SK-N-MC (cell line): ENCODE data around the gene KRTAP10-6.
"Not testable (repeated sequence)": the region's sequence is repeated elsewhere in the genome, so short reads cannot be mapped to it uniquely, and the experiment has no call there.

Source experiments
- DNase-seq: peaks from one replicate; pipeline ENCODE4 v3.0.0-alpha.2; 2011; ENCODE audit warnings: low read depth, low spot score
- H3K27ac ChIP-seq: fragments of 200-600 bp; sonication (generic); 2 replicates; pipeline ENCODE4 v1.5.1; 2016; ENCODE audit warnings: mixed run types
- H3K36me3 ChIP-seq: fragments of 200-600 bp; sonication (generic); 2 replicates; pipeline ENCODE4 v1.6.1; 2017; ENCODE audit warnings: antibody characterized with exemption, low read length, mixed read lengths; ENCODE audit not compliant: insufficient read depth
- H3K4me3 ChIP-seq: fragments of 200-600 bp; sonication (generic); 2 replicates; pipeline ENCODE4 v1.5.1; 2016
- H3K9ac ChIP-seq: fragments of 200-600 bp; sonication (generic); 2 replicates; pipeline ENCODE4 v1.8.0; 2017; ENCODE audit warnings: mixed run types, mixed read lengths; ENCODE audit not compliant: insufficient read length
- H3K9me3 ChIP-seq: fragments of 200-600 bp; sonication (generic); 2 replicates; pipeline ENCODE4 v1.6.1; 2017; ENCODE audit warnings: low read depth, mild to moderate bottlenecking, antibody characterized with exemption, low read length, moderate library complexity, mixed read lengths
- EZH2 ChIP-seq: fragments of 200-600 bp; sonication (generic); IDR thresholded peaks from one replicate; pipeline ENCODE4 v1.6.1; 2017; ENCODE audit warnings: antibody characterized with exemption
- FOXP2 ChIP-seq: optimal IDR thresholded peaks from 2 replicates; pipeline ENCODE3; 2011; ENCODE audit warnings: mild to moderate bottlenecking, moderate library complexity; ENCODE audit not compliant: insufficient read depth; ENCODE audit errors: extremely low read length, control extremely low read depth
- POLR2AphosphoS5 ChIP-seq: IDR thresholded peaks from 2 replicates; pipeline ENCODE4 v1.6.1; 2012; ENCODE audit warnings: mild to moderate bottlenecking, low read depth, low read length, borderline replicate concordance

KRTAP10-6 gene

GRCh38 chr21:44596068-44596725 lies 3.9 kb upstream of the KRTAP10-6 start:
- DNase-seq, result no peak
- no peak overlapping the region for H3K27ac ChIP-seq
- TF ChIP-seq FOXP2, result no peak
- TF ChIP-seq EZH2, result no peak
- no peak for TF ChIP-seq POLR2AphosphoS5
- no peaks in the 10 kb centered on the region for H3K36me3 ChIP-seq
- H3K4me3 ChIP-seq, result no peak overlapping the region
- no peaks in the 10 kb centered on the region for H3K9me3 ChIP-seq
- no peak overlapping the region for H3K9ac ChIP-seq

GRCh38 chr21:44595524-44595923 lies 3.2 kb upstream of the KRTAP10-6 start:
- Histone ChIP-seq H3K36me3 (no peaks in the 10 kb centered on the region), H3K9ac (no peak overlapping the region), H3K4me3 (no peak overlapping the region), H3K27ac (no peak overlapping the region), H3K9me3 (no peaks in the 10 kb centered on the region)
- DNase-seq, result no peak
- TF ChIP-seq FOXP2 (no peak), EZH2 (no peak)

- no peak overlapping the region for H3K27ac ChIP-seq
- H3K9me3 ChIP-seq, result no peaks in the 10 kb centered on the region
- no peaks in the 10 kb centered on the region; the same call in 1 of the 2 replicates for H3K36me3 ChIP-seq
- TF ChIP-seq EZH2, result no peak
- no peak for TF ChIP-seq POLR2AphosphoS5
- no peak for TF ChIP-seq FOXP2
- no peak for DNase-seq
- H3K4me3 ChIP-seq, result no peak overlapping the region
- no peak overlapping the region for H3K9ac ChIP-seq
Measured at GRCh38 chr21:44594406-44594916, 2.2 kb upstream of the KRTAP10-6 start.

- Histone ChIP-seq H3K27ac (no peak overlapping the region), H3K9ac (no peak overlapping the region), H3K36me3 (no peaks in the 10 kb centered on the region; the same call in 1 of the 2 replicates), H3K4me3 (no peak overlapping the region), H3K9me3 (no peaks in the 10 kb centered on the region)
- TF ChIP-seq EZH2 (no peak), POLR2AphosphoS5 (no peak), FOXP2 (no peak)
- DNase-seq, result no peak
Measured at GRCh38 chr21:44593598-44594405, 1.5 kb upstream of the KRTAP10-6 start.

DNA sequence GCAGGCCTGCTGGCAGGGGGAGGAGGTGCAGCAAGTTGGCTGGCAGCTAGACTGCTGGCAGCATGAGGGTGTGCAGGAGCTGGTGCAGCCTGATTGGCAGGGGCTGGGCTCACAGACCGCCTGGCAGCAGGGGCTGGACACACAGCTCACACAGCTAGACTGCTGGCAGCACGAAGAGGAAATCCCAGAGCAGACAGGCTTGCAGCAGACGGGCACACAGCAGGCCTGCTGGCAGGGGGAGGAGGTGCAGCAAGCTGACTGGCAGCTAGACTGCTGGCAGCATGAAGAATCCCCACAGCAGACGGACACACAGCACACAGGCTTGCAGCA lies 539 bp downstream of the KRTAP10-6 start:
- H3K36me3 ChIP-seq, H3K4me3 ChIP-seq, H3K27ac ChIP-seq, H3K9ac ChIP-seq, H3K9me3 ChIP-seq, DNase-seq: not testable (repeated sequence)

DNA sequence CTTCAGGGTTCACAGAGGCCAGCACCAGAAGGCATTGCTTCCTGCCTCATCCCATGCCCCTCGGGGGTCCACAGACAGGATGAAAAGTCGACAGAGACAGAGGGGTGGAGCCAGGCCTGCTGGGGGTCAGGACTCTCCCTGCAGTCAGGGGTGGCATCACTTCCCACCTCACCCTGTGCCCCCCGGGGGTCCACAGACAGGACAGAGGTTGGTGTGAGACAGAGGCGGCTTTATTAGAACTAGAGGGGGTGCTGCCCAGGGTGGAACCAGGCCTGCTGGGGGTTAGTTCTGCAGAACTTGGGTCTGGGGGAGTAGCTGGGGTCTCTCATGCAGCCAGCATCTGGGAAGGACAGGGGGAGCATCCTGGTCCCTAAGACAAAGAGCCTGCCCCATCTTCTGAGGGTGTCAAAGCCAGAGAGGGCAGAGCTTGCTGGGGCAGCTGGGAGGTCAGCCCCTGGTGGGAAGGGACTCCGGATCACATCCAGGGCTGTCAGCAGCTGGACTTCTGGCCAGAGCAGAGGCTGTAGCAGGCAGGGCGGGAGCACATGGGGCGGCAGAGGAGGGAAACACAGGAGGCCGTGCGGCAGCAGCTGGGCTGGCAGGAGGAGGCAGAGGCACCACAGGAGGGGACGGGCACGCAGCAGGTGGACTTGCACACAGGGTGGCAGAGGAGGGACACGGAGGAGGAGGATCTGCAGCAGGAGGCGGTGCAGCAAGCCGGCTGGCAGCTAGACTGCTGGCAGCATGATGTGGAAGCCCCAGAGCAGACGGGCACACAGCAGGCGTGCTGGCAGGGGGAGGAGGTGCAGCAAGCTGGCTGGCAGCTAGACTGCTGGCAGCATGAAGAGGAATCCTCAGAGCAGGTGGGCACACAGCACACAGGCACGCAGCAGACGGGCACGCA lies 1.2 kb downstream of the KRTAP10-6 start:
- DNase-seq, H3K9ac ChIP-seq, H3K27ac ChIP-seq, H3K9me3 ChIP-seq, H3K36me3 ChIP-seq, H3K4me3 ChIP-seq: not testable (repeated sequence)

GRCh38 chr21:44590311-44590721 lies 2.0 kb downstream of the KRTAP10-6 start:
- no peak for DNase-seq
- Histone ChIP-seq H3K9ac (no peak overlapping the region), H3K9me3 (no peaks in the 10 kb centered on the region), H3K4me3 (no peak overlapping the region), H3K36me3 (peaks cover 4% of the 10 kb centered on the region; the same call in 1 of the 2 replicates), H3K27ac (no peak overlapping the region)
- no peak for TF ChIP-seq FOXP2

- no peak overlapping the region for H3K4me3 ChIP-seq
Measured at GRCh38 chr21:44589586-44590305, 2.6 kb downstream of the KRTAP10-6 start.

More at GRCh38 chr21:44589586-44590305, 2.6 kb downstream of the KRTAP10-6 start:
- DNase-seq, result no peak
- TF ChIP-seq FOXP2 (no peak), EZH2 (no peak), POLR2AphosphoS5 (no peak)
- no peaks in the 10 kb centered on the region for H3K9me3 ChIP-seq
- peaks cover 4% of the 10 kb centered on the region; the same call in 1 of the 2 replicates for H3K36me3 ChIP-seq
- H3K27ac ChIP-seq, result no peak overlapping the region
- H3K9ac ChIP-seq, result no peak overlapping the region
